ENCODE measurements around the gene STAG1.

The STAG1 gene

DNA sequence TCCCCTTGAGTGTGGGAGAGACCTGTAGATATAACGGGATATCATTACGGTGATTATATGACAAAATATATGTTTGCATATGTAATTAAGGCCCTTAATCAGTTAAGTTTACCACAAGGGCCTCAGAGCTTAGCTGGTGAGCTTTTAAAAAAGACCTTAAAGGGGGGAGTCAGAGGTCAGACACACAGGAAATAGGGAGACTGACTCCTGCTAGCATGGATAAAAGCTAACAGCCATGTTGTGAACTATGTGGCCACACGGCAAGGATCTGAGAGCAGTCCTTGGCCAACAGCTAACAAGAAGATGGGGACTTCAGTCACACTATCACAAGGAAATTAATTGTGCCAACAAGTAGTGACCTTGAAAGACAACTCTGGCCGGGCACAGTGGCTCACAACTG is 3.1 kb downstream of the STAG1 start:
- Histone ChIP-seq H3K9me2 (replicated peaks; ENCODE audit: low read depth, low read length) (no peaks in the 10 kb centered on the region), H3K9me3 (ENCODE audit: insufficient read depth, low read depth, low read length) (no peaks in the 10 kb centered on the region), H3K27me3 (ENCODE audit: insufficient read depth, low read length, poor library complexity, severe bottlenecking) (no peaks in the 10 kb centered on the region), H3K4me3 (ENCODE audit: low read length, poor library complexity, severe bottlenecking) (peak overlapping the region; percentile 79), H3K9ac (ENCODE audit: low read depth, low read length, poor library complexity, severe bottlenecking) (peak overlapping the region; percentile 90), H2AFZ (ENCODE audit: low read length) (0 out of 2 replicates have a peak overlapping the region, but pooled peaks have one; percentile 6), H3K36me3 (ENCODE audit: insufficient read depth, low read length) (no peaks in the 10 kb centered on the region), H3K79me2 (ENCODE audit: insufficient read depth, low read length) (peaks cover 79% of the 10 kb centered on the region), H3K4me2 (ENCODE audit: low read depth, low read length, poor library complexity, severe bottlenecking) (peak overlapping the region; percentile 82), H3F3A (ENCODE audit: low read depth) (peaks cover 11% of the 10 kb centered on the region; the same call in 1 of the 2 replicates), H3K4me1 (ENCODE audit: insufficient read depth, low read length, poor library complexity, severe bottlenecking) (peaks cover 62% of the 10 kb centered on the region), H4K20me1 (ENCODE audit: insufficient read depth, low read length, poor library complexity, severe bottlenecking) (no peaks in the 10 kb centered on the region)
- TF ChIP-seq CTCF (conservative IDR thresholded peaks at IDR 0.05; ENCODE audit: low read length) (no peak), EZH2phosphoT487 (IDR thresholded peaks at IDR 0.05; ENCODE audit: borderline replicate concordance) (no peak)

DNA sequence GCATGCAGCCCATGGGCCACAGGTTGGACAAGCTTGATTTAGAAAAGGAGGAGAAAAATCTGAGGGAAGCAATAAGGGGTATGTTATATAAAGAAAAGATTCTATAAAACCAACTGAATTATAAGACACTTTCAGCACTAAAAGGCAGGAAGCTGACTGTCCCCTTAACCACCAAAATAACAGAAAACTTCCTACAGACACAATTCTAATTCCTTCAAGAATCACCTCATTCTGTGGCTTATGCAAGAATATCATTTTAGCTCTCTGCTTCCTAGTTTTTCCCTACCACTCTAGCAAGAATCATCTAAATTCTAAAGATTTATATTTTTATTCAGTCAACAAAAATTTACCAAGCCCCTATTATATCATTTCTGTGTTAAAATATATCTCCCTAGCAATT is 6.3 kb downstream of the STAG1 start:
- H3K9ac ChIP-seq (ENCODE audit: low read depth, low read length, poor library complexity, severe bottlenecking) = peak overlapping the region; percentile 72
- H3K27me3 ChIP-seq (ENCODE audit: insufficient read depth, low read length, poor library complexity, severe bottlenecking) = no peaks in the 10 kb centered on the region
- H2AFZ ChIP-seq (ENCODE audit: low read length) = no peak overlapping the region
- H3K4me2 ChIP-seq (ENCODE audit: low read depth, low read length, poor library complexity, severe bottlenecking) = peak overlapping the region; percentile 80
- peaks cover 99% of the 10 kb centered on the region for H3K79me2 ChIP-seq (ENCODE audit: insufficient read depth, low read length)
- no peaks in the 10 kb centered on the region for H3K9me2 ChIP-seq (replicated peaks; ENCODE audit: low read depth, low read length)
- peak overlapping the region; percentile 67 for H3K4me3 ChIP-seq (ENCODE audit: low read length, poor library complexity, severe bottlenecking)
- H3K9me3 ChIP-seq (ENCODE audit: insufficient read depth, low read depth, low read length) = 0 out of 2 replicates have a peak, but pooled peaks cover 6% of the 10 kb centered on the region
- TF ChIP-seq CTCF (conservative IDR thresholded peaks at IDR 0.05; ENCODE audit: low read length) (no peak), EZH2phosphoT487 (IDR thresholded peaks at IDR 0.05; ENCODE audit: borderline replicate concordance) (no peak)
- peaks cover 9% of the 10 kb centered on the region; the same call in 1 of the 2 replicates for H3F3A ChIP-seq (ENCODE audit: low read depth)
- H4K20me1 ChIP-seq (ENCODE audit: insufficient read depth, low read length, poor library complexity, severe bottlenecking) = no peaks in the 10 kb centered on the region
- H3K36me3 ChIP-seq (ENCODE audit: insufficient read depth, low read length) = no peaks in the 10 kb centered on the region; the same call in 1 of the 2 replicates
- H3K4me1 ChIP-seq (ENCODE audit: insufficient read depth, low read length, poor library complexity, severe bottlenecking) = peaks cover 60% of the 10 kb centered on the region

DNA sequence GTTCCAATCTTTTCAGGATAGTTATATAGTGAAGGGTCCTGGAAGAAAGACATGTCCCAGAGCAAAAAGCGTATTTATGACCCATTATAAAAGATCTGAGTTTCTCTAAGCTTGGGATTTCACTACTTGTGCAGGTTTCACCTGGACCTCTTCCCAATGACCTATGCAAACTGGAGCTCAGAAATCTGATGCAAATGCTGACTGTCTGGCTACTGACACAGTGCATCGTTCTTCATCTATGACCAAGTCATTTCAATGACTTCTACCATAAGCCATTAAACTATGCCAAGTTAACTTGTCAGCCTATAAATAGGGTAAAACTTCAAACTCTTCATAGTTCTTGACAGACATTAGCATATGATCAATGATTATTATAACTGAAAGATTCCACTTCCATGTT is 11.1 kb downstream of the STAG1 start:
- no peak overlapping the region for H2AFZ ChIP-seq (ENCODE audit: low read length)
- H3K9me3 ChIP-seq (ENCODE audit: insufficient read depth, low read depth, low read length) = 0 out of 2 replicates have a peak, but pooled peaks cover 6% of the 10 kb centered on the region
- H3K36me3 ChIP-seq (ENCODE audit: insufficient read depth, low read length) = peaks cover 4% of the 10 kb centered on the region
- H3K4me2 ChIP-seq (ENCODE audit: low read depth, low read length, poor library complexity, severe bottlenecking) = no peak overlapping the region
- peaks cover 100% of the 10 kb centered on the region for H3K79me2 ChIP-seq (ENCODE audit: insufficient read depth, low read length)
- no peaks in the 10 kb centered on the region for H3K27me3 ChIP-seq (ENCODE audit: insufficient read depth, low read length, poor library complexity, severe bottlenecking)
- H3F3A ChIP-seq (ENCODE audit: low read depth) = peaks cover 4% of the 10 kb centered on the region; the same call in 1 of the 2 replicates
- peaks cover 23% of the 10 kb centered on the region for H3K4me1 ChIP-seq (ENCODE audit: insufficient read depth, low read length, poor library complexity, severe bottlenecking)
- H3K9ac ChIP-seq (ENCODE audit: low read depth, low read length, poor library complexity, severe bottlenecking) = no peak overlapping the region
- H3K4me3 ChIP-seq (ENCODE audit: low read length, poor library complexity, severe bottlenecking) = no peak overlapping the region
- no peak for TF ChIP-seq CTCF (conservative IDR thresholded peaks at IDR 0.05; ENCODE audit: low read length)
- TF ChIP-seq EZH2phosphoT487 (IDR thresholded peaks at IDR 0.05; ENCODE audit: borderline replicate concordance) = no peak
- no peaks in the 10 kb centered on the region for H4K20me1 ChIP-seq (ENCODE audit: insufficient read depth, low read length, poor library complexity, severe bottlenecking)
- no peaks in the 10 kb centered on the region for H3K9me2 ChIP-seq (replicated peaks; ENCODE audit: low read depth, low read length)

All from Loucy (cell line).